Neural cell (in vitro differentiated cells): ENCODE results near the gene CHST8. TPM values are rescaled to one million over a fixed set of nuclear protein-coding genes. Genes with fewer than 3 reads are reported as not detected.

Experiments used
- H2AFZ ChIP-seq: fragments of 200-600, 300-800 bp; sonication (generic), shearing (Covaris generic); 2 replicates; pipeline ENCODE4 v1.6.0; 2014; ENCODE audit warnings: low read depth, mild to moderate bottlenecking, antibody characterized with exemption, low read length, moderate library complexity
- H3F3A ChIP-seq: fragments of 200-600 bp; shearing (Covaris generic); 2 replicates; pipeline ENCODE4 v1.6.1; 2016; ENCODE audit warnings: mild to moderate bottlenecking, moderate library complexity, mixed read lengths, antibody characterized with exemption, low read length; ENCODE audit not compliant: insufficient read depth, poor library complexity, severe bottlenecking
- H3K27ac ChIP-seq: fragments of 200-600, 300-800 bp; sonication (generic), shearing (Covaris generic); 2 replicates; pipeline ENCODE4 v1.5.1; 2014; ENCODE audit warnings: mild to moderate bottlenecking, low read length, moderate library complexity
- H3K27me3 ChIP-seq: fragments of 300-800, 200-600 bp; sonication (generic), shearing (Covaris generic); 2 replicates; pipeline ENCODE4 v1.6.0; 2014; ENCODE audit warnings: mild to moderate bottlenecking, low read depth, low read length, moderate library complexity; ENCODE audit not compliant: insufficient read depth
- H3K36me3 ChIP-seq: fragments of 300-800, 200-600 bp; sonication (generic), shearing (Covaris generic); 2 replicates; pipeline ENCODE4 v1.5.1; 2014; ENCODE audit warnings: mild to moderate bottlenecking, antibody characterized with exemption, low read length, moderate library complexity; ENCODE audit not compliant: insufficient read depth
- H3K4me2 ChIP-seq: fragments of 300-800, 200-600 bp; sonication (generic), shearing (Covaris generic); 2 replicates; pipeline ENCODE4 v1.6.0; 2014; ENCODE audit warnings: mild to moderate bottlenecking, low read length
- H3K4me3 ChIP-seq: fragments of 300-800, 200-600 bp; sonication (generic), shearing (Covaris generic); 2 replicates; pipeline ENCODE4 v1.5.1; 2014; ENCODE audit warnings: mild to moderate bottlenecking, low read length, moderate library complexity
- H3K79me2 ChIP-seq: fragments of 200-600 bp; shearing (Covaris generic); replicated peaks from 2 replicates; pipeline ENCODE4 v1.6.0; 2014; ENCODE audit warnings: mild to moderate bottlenecking, low read length, moderate library complexity; ENCODE audit not compliant: insufficient read depth
- H3K9ac ChIP-seq: fragments of 300-800, 200-600 bp; sonication (generic), shearing (Covaris generic); 2 replicates; pipeline ENCODE4 v1.6.1; 2016; ENCODE audit warnings: mild to moderate bottlenecking, low read length, mixed read lengths
- H3K9me2 ChIP-seq: fragments of 200-600 bp; shearing (Covaris generic); 2 replicates; pipeline ENCODE4 v1.6.1; 2016; ENCODE audit warnings: mild to moderate bottlenecking, low read length, mixed read lengths; ENCODE audit not compliant: insufficient read depth
- H3K9me3 ChIP-seq: fragments of 200-600, 300-800 bp; sonication (generic), shearing (Covaris generic); 2 replicates; pipeline ENCODE4 v1.6.1; 2016; ENCODE audit warnings: mild to moderate bottlenecking, mixed run types, low read length, moderate library complexity, mixed read lengths
- H4K20me1 ChIP-seq: fragments of 200-600 bp; shearing (Covaris generic); 2 replicates; pipeline ENCODE4 v1.6.1; 2016; ENCODE audit warnings: mild to moderate bottlenecking, mixed run types; ENCODE audit not compliant: insufficient read depth
- EP300 ChIP-seq: fragments of 450-650 bp; conservative IDR thresholded peaks from 2 replicates; pipeline ENCODE4 v1.6.1; 2014; ENCODE audit warnings: antibody characterized with exemption, mild to moderate bottlenecking, moderate library complexity; ENCODE audit not compliant: poor library complexity, severe bottlenecking
- EZH2 ChIP-seq: fragments of 200-600, 300-800 bp; shearing (Covaris generic), sonication (generic); IDR thresholded peaks from 2 replicates; pipeline ENCODE4 v1.6.1; 2014; ENCODE audit warnings: antibody characterized with exemption, low read length, borderline replicate concordance, mild to moderate bottlenecking; ENCODE audit not compliant: insufficient read depth, poor library complexity, severe bottlenecking
- MXI1 ChIP-seq: fragments of 450-650 bp; conservative IDR thresholded peaks from 2 replicates; pipeline ENCODE4 v1.6.1; 2014; ENCODE audit warnings: antibody characterized with exemption, mild to moderate bottlenecking; ENCODE audit not compliant: poor library complexity, severe bottlenecking
- POLR2AphosphoS5 ChIP-seq: IDR thresholded peaks from 2 replicates; pipeline ENCODE4 v1.6.1; 2012
- RAD21 ChIP-seq: fragments of 450-650 bp; conservative IDR thresholded peaks from 2 replicates; pipeline ENCODE4 v1.6.1; 2014; ENCODE audit warnings: antibody characterized with exemption, mild to moderate bottlenecking, moderate library complexity
- SMC3 ChIP-seq: fragments of 450-650 bp; conservative IDR thresholded peaks from 2 replicates; pipeline ENCODE4 v1.6.1; 2014; ENCODE audit warnings: antibody characterized with exemption, mild to moderate bottlenecking, moderate library complexity; ENCODE audit not compliant: poor library complexity
- TAF1 ChIP-seq: IDR thresholded peaks from 2 replicates; pipeline ENCODE4 v1.6.1; 2012; ENCODE audit warnings: low read depth
- polyA plus RNA-seq: library from polyadenylated mRNA; depleted of rRNA; stranded (reverse); fragments of >200 nt; gene quantifications from 2 replicates; pipeline ENCODE4 v1.2.3, GENCODE V29; 2014
- TF ChIP-seq, protein P1 (sequence below): fragments of 450-650 bp; IDR thresholded peaks from 2 replicates; pipeline ENCODE4 v1.5.1; 2014; ENCODE audit warnings: antibody characterized with exemption, mild to moderate bottlenecking, moderate library complexity; ENCODE audit not compliant: poor library complexity, severe bottlenecking
- TF ChIP-seq, protein P2 (sequence below): IDR thresholded peaks from 2 replicates; pipeline ENCODE4 v1.6.1; 2012; ENCODE audit warnings: borderline replicate concordance

Gene CHST8
- polyA plus RNA-seq, 1 donor from 2014 or later = 7.1 TPM

DNA sequence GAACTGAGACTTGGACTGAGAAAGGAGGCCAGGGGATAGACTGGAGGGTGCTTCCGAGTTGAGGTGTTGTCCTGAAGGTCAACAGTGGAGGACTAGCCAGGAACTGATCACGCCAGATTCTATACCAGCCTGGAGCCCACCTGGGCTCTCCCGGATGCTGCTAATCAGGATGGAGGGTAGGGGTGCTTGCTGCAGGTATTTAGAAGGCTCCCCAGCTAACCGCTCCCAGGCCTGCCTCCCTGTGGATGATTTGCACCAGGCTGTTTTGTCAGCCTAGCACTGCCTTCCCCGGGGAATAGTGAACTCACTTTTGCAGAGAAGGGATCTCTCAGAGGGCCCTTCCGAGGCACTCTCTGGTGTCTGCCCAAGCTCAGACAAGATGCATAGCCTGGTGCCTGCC, 114.4 kb downstream of the CHST8 start:
- Histone ChIP-seq H3K27me3 (no peaks in the 10 kb centered on the region), H3K4me2 (no peak overlapping the region), H3K36me3 (no peaks in the 10 kb centered on the region), H3K9me2 (no peaks in the 10 kb centered on the region), H3K27ac (no peak overlapping the region), H3K9ac (no peak overlapping the region), H3K4me3 (no peak overlapping the region), H3F3A (no peaks in the 10 kb centered on the region), H2AFZ (no peak overlapping the region), H3K79me2 (no peaks in the 10 kb centered on the region), H3K9me3 (no peaks in the 10 kb centered on the region), H4K20me1 (no peaks in the 10 kb centered on the region)
- TF ChIP-seq POLR2AphosphoS5 = no peak
- TF ChIP-seq RAD21 = no peak
- no peak for TF ChIP-seq SMC3
- TF ChIP-seq EP300 = no peak
- no peak for TF ChIP-seq MXI1
- TF ChIP-seq, protein P1, sequence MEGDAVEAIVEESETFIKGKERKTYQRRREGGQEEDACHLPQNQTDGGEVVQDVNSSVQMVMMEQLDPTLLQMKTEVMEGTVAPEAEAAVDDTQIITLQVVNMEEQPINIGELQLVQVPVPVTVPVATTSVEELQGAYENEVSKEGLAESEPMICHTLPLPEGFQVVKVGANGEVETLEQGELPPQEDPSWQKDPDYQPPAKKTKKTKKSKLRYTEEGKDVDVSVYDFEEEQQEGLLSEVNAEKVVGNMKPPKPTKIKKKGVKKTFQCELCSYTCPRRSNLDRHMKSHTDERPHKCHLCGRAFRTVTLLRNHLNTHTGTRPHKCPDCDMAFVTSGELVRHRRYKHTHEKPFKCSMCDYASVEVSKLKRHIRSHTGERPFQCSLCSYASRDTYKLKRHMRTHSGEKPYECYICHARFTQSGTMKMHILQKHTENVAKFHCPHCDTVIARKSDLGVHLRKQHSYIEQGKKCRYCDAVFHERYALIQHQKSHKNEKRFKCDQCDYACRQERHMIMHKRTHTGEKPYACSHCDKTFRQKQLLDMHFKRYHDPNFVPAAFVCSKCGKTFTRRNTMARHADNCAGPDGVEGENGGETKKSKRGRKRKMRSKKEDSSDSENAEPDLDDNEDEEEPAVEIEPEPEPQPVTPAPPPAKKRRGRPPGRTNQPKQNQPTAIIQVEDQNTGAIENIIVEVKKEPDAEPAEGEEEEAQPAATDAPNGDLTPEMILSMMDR = no peak
- TF ChIP-seq EZH2 = no peak
- TF ChIP-seq, protein P2, sequence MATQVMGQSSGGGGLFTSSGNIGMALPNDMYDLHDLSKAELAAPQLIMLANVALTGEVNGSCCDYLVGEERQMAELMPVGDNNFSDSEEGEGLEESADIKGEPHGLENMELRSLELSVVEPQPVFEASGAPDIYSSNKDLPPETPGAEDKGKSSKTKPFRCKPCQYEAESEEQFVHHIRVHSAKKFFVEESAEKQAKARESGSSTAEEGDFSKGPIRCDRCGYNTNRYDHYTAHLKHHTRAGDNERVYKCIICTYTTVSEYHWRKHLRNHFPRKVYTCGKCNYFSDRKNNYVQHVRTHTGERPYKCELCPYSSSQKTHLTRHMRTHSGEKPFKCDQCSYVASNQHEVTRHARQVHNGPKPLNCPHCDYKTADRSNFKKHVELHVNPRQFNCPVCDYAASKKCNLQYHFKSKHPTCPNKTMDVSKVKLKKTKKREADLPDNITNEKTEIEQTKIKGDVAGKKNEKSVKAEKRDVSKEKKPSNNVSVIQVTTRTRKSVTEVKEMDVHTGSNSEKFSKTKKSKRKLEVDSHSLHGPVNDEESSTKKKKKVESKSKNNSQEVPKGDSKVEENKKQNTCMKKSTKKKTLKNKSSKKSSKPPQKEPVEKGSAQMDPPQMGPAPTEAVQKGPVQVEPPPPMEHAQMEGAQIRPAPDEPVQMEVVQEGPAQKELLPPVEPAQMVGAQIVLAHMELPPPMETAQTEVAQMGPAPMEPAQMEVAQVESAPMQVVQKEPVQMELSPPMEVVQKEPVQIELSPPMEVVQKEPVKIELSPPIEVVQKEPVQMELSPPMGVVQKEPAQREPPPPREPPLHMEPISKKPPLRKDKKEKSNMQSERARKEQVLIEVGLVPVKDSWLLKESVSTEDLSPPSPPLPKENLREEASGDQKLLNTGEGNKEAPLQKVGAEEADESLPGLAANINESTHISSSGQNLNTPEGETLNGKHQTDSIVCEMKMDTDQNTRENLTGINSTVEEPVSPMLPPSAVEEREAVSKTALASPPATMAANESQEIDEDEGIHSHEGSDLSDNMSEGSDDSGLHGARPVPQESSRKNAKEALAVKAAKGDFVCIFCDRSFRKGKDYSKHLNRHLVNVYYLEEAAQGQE = no peak
- no peak for TF ChIP-seq TAF1

DNA sequence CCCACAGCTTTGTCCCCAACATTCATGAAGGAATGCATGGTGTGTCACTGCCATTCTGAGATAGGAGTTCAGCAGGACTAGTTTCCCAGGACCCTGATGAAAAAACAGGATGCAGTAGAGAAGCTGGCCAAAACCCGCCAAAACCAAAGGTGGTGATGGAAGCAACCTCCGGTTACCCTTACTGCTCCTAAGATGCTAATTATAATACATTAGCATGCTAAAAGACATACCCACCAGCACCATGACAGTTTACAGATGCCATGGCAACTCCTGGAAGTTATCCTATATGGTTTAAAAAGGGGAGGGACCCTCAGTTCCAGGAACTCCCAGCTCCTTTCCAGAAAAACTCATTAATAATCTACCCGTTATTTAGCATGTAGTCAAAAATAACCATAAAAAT, 115.0 kb downstream of the CHST8 start:
- Histone ChIP-seq H3K4me2 (no peak overlapping the region), H3K79me2 (no peaks in the 10 kb centered on the region), H3K9me3 (no peaks in the 10 kb centered on the region), H3K9me2 (no peaks in the 10 kb centered on the region), H3K27ac (no peak overlapping the region), H3K27me3 (no peaks in the 10 kb centered on the region), H3K4me3 (no peak overlapping the region), H4K20me1 (no peaks in the 10 kb centered on the region), H3K36me3 (no peaks in the 10 kb centered on the region), H3K9ac (no peak overlapping the region), H2AFZ (no peak overlapping the region), H3F3A (no peaks in the 10 kb centered on the region)
- TF ChIP-seq, protein P2 = no peak
- TF ChIP-seq, protein P1 = no peak
- TF ChIP-seq TAF1 = no peak
- TF ChIP-seq RAD21 = no peak
